Left lung (tissue), 10 donors: ENCODE data around the gene UGP2. TPM values are rescaled to one million over a fixed set of nuclear protein-coding genes. Genes with fewer than 3 reads are reported as not detected.
A peak's percentile ranks its signal among the peaks of the same experiment; 100 is the strongest.
"Not testable (repeated sequence)": the region's sequence is repeated elsewhere in the genome, so short reads cannot be mapped to it uniquely, and the experiment has no call there.

ENCODE experiments used
- ATAC-seq: fragments of 200-7000 bp; cut with Tn5 transposase; one replicate; pipeline ENCODE4 v1.9.1; 2020; ENCODE audit warnings: moderate library complexity
- DNase-seq, 4 donors: peaks; one replicate each; pipeline ENCODE4 v3.0.0-alpha.2; 2013 to 2020
- H3K27ac ChIP-seq, 2 donors: fragments of 200-600 bp; sonication (generic) in 1 of 2; one replicate each; pipeline versions ENCODE4 v1.5.0 to v1.8.0; 2020 to 2021
- H3K27me3 ChIP-seq, 2 donors: fragments of 200-600 bp; sonication (generic) in 1 of 2; one replicate each; pipeline versions ENCODE4 v1.5.0 to v1.8.0; 2020 to 2021
- H3K36me3 ChIP-seq, 2 donors: fragments of 200-600 bp; sonication (generic) in 1 of 2; one replicate each; pipeline versions ENCODE4 v1.5.0 to v1.8.0; 2020 to 2021
- H3K4me1 ChIP-seq, 2 donors: fragments of 200-600 bp; one replicate each; pipeline ENCODE4 v1.8.0; 2021
- H3K4me3 ChIP-seq, 2 donors: fragments of 200-600 bp; sonication (generic) in 1 of 2; one replicate each; pipeline versions ENCODE4 v1.5.0 to v1.8.0; 2020 to 2021; ENCODE audit warnings: mild to moderate bottlenecking in 1 of 2
- H3K9me3 ChIP-seq, 2 donors: fragments of 200-600 bp; sonication (generic) in 1 of 2; one replicate each; pipeline versions ENCODE4 v1.5.0 to v1.8.0; 2020 to 2021
- CTCF ChIP-seq, 2 donors: fragments of 200-600 bp; sonication (generic) in 1 of 2; IDR thresholded peaks; one replicate each; pipeline versions ENCODE4 v1.5.0 to v1.8.0; 2021; ENCODE audit warnings: antibody characterized with exemption in 2 of 2
- intact Hi-C, 2 donors: fragments of 100-400 bp; cut with DNase I; formaldehyde crosslinking; loops; one replicate each; pipeline versions ENCODE4 v1.11.2 to v1.14.2; 2022
- polyA plus RNA-seq, 6 donors: library from polyadenylated mRNA; unstranded; fragments of 120-200 nt; gene quantifications; one replicate each; pipeline ENCODE4 v1.2.1, GENCODE V29; 2013; ENCODE audit not compliant: insufficient read length in 6 of 6
- total RNA-seq, 2 donors: library from RNA; stranded (reverse); fragmentation: NEBNext Ultra II Directional; extraction: Animal tissue kit (Norgen Biotek cat#: 25700); gene quantifications; one replicate each; pipeline ENCODE4 v1.2.1, GENCODE V29; 2021
- donor health status: DM: no; HTN: yes; CAD: no.
- donor health status: DM: no; HTN: no; CAD: no.

UGP2 gene
- total and polyA plus RNA-seq, 8 donors: 80.5 to 165 (median 92.9) TPM

GRCh38 chr2:63801455-63801854 is 40.2 kb upstream of the UGP2 start:
- Histone ChIP-seq H3K4me3 (no peak overlapping the region), H3K36me3 (no peaks in the 10 kb centered on the region), H3K4me1 (no peaks in the 10 kb centered on the region), H3K27ac (no peak overlapping the region), H3K27me3 (no peaks in the 10 kb centered on the region), H3K9me3 (peaks cover 0 to 7% of the 10 kb centered on the region in 2 donors)
- no peak for TF ChIP-seq CTCF (IDR thresholded peaks at IDR 0.05)
- DNase-seq (no peak), ATAC-seq (no peak)
- intact Hi-C loops: no loop called here

- no peak for TF ChIP-seq CTCF (IDR thresholded peaks at IDR 0.05)
- H3K27ac ChIP-seq: no peak overlapping the region
These were observed 36.3 kb upstream of the UGP2 start for GRCh38 chr2:63805412-63805811.

GRCh38 chr2:63808036-63808435 is 33.7 kb upstream of the UGP2 start:
- DNase-seq, H3K36me3 ChIP-seq, H3K27ac ChIP-seq, H3K9me3 ChIP-seq, ATAC-seq, intact Hi-C loops, H3K4me3 ChIP-seq, H3K27me3 ChIP-seq, H3K4me1 ChIP-seq: not testable (repeated sequence)

More at GRCh38 chr2:63805412-63805811, 36.3 kb upstream of the UGP2 start:
- Histone ChIP-seq H3K27me3 (no peaks in the 10 kb centered on the region), H3K4me3 (no peak overlapping the region), H3K9me3 (peaks cover 0 to 9% of the 10 kb centered on the region in 2 donors), H3K4me1 (no peaks in the 10 kb centered on the region), H3K36me3 (no peaks in the 10 kb centered on the region)
- intact Hi-C loops: no loop called here
- ATAC-seq (no peak), DNase-seq (no peak)

- H3K27ac ChIP-seq, H3K4me3 ChIP-seq, H3K27me3 ChIP-seq, H3K9me3 ChIP-seq, ATAC-seq, intact Hi-C loops, H3K36me3 ChIP-seq, H3K4me1 ChIP-seq: not testable (repeated sequence)
- DNase-seq: peak in 1 of 4 donors; percentile 64
These were observed 32.8 kb upstream of the UGP2 start for GRCh38 chr2:63808911-63809310.

- peaks cover 0 to 9% of the 10 kb centered on the region in 2 donors for H3K4me1 ChIP-seq
- no peak for TF ChIP-seq CTCF (IDR thresholded peaks at IDR 0.05)
- no peaks in the 10 kb centered on the region for H3K27me3 ChIP-seq
- DNase-seq (no peak), ATAC-seq (no peak)
- H3K27ac ChIP-seq: no peak overlapping the region
- intact Hi-C loops: no loop called here
- H3K36me3 ChIP-seq: no peaks in the 10 kb centered on the region
- no peak overlapping the region for H3K4me3 ChIP-seq
- peaks cover 0 to 4% of the 10 kb centered on the region in 2 donors for H3K9me3 ChIP-seq
These were observed 30.6 kb upstream of the UGP2 start for GRCh38 chr2:63811063-63811462.

- H3K27ac ChIP-seq, H3K4me1 ChIP-seq, DNase-seq, H3K36me3 ChIP-seq, ATAC-seq, intact Hi-C loops, H3K27me3 ChIP-seq, H3K9me3 ChIP-seq, H3K4me3 ChIP-seq: not testable (repeated sequence)
These were observed 29.8 kb upstream of the UGP2 start for GRCh38 chr2:63811870-63812269.

GRCh38 chr2:63814114-63814513 is 27.6 kb upstream of the UGP2 start:
- Histone ChIP-seq H3K9me3 (no peaks in the 10 kb centered on the region), H3K36me3 (no peaks in the 10 kb centered on the region), H3K4me3 (no peak overlapping the region), H3K27ac (no peak overlapping the region), H3K27me3 (no peaks in the 10 kb centered on the region), H3K4me1 (peaks cover 0 to 9% of the 10 kb centered on the region in 2 donors)
- no peak for TF ChIP-seq CTCF (IDR thresholded peaks at IDR 0.05)
- DNase-seq (no peak), ATAC-seq (no peak)
- intact Hi-C loops: no loop called here
